Measurements from ENCODE around the gene PANX2.

PANX2 gene

GRCh38 chr22:50225200-50225969, 54.9 kb downstream of the PANX2 start:
- no peak for DNase-seq (ENCODE audit: low read depth, low spot score)
- TF ChIP-seq CTCF (IDR thresholded peaks at IDR 0.05; ENCODE audit: insufficient read depth, low read length, missing control alignments), result no peak
- CTCF ChIA-PET, result interaction anchor here (1.5 to 2.7 kb wide), 2 partner anchors 11 to 14 kb away, joined by 3 to 13 read pairs; no protein-coding TSS in a partner anchor
- POLR2A ChIA-PET, result no interaction called here
- H3K4me3 ChIP-seq (ENCODE audit: low read depth, low read length), result no peak overlapping the region

- ChIA-PET CTCF (interaction anchor here (2.7 kb wide), 1 partner anchor 10 kb away, joined by 13 read pairs; no protein-coding TSS in a partner anchor), POLR2A (no interaction called here)
- no peak overlapping the region for H3K4me3 ChIP-seq (ENCODE audit: low read depth, low read length)
- TF ChIP-seq CTCF (IDR thresholded peaks at IDR 0.05; ENCODE audit: insufficient read depth, low read length, missing control alignments), result no peak
- DNase-seq (ENCODE audit: low read depth, low spot score), result no peak
Observed at GRCh38 chr22:50226063-50226874, 55.7 kb downstream of the PANX2 start.

GRCh38 chr22:50226875-50227165, 56.3 kb downstream of the PANX2 start:
- ChIA-PET CTCF (interaction anchor here (1.0 to 2.7 kb wide), 3 partner anchors 10 to 16 kb away, joined by 4 to 13 read pairs (median 6); no protein-coding TSS in a partner anchor), POLR2A (no interaction called here)
- DNase-seq (ENCODE audit: low read depth, low spot score), result no peak
- TF ChIP-seq CTCF (IDR thresholded peaks at IDR 0.05; ENCODE audit: insufficient read depth, low read length, missing control alignments), result no peak
- no peak overlapping the region for H3K4me3 ChIP-seq (ENCODE audit: low read depth, low read length)

DNA sequence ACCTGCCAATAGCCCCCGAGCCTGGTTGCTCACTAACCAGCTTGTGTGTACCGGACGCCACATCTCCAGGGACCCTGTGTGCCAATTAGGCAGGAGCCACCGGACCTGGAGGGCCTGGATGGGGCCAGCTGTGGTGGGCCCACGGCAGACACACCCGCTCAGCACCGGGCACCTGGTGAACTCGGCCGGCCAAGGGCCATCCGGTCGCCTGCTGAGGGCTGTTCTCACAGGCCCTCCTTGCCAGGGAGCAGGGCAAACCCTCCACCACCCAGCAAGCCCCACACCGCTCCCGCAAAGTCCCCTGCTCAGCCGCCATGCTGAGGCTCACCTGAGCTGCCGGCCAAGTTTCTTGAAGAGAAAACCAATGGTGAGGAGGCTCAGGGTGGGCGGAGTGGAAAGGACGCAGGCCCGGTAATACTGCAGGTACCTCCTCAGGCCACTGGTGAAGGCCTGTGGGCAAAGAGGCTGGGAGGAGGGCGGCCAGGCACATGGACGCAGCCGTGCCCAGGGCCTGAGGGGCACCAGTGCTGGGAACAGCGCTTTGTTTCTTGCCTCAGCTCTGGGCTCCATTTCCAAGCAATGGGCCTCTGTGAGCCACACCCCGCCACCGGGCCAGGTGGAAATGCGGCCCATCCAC, 57.2 kb downstream of the PANX2 start:
- POLR2A ChIA-PET, result interaction anchor here (0.8 kb wide), 2 partner anchors 12 to 13 kb away, joined by 3 read pairs; no protein-coding TSS in a partner anchor
- no peak for DNase-seq (ENCODE audit: low read depth, low spot score)
- TF ChIP-seq CTCF (IDR thresholded peaks at IDR 0.05; ENCODE audit: insufficient read depth, low read length, missing control alignments), result no peak
- CTCF ChIA-PET, result interaction anchor here (1.0 to 1.7 kb wide), 2 partner anchors 13 to 15 kb away, joined by 4 to 6 read pairs; no protein-coding TSS in a partner anchor
- no peak overlapping the region for H3K4me3 ChIP-seq (ENCODE audit: low read depth, low read length)

DNA sequence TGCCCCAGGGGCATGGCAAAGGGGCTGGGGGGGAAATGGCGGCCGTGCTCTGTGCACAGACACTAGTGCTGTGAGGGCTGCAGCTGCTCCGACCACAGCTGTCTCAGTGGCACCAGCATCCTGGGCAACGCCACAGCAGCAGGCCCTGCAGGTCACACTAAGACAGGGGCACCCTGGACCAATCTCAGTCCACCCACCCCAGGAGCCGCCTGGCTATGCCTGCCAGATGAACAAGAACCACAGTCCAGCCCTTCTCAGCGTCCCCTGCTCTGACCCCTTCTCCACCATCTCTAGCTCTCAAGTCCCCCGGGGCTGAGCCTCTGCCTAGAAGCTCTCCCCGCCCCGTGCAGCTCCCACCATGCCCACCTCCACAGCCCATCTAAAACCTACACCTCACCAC, 57.8 kb downstream of the PANX2 start:
- DNase-seq (ENCODE audit: low read depth, low spot score), result no peak
- no peak for TF ChIP-seq CTCF (IDR thresholded peaks at IDR 0.05; ENCODE audit: insufficient read depth, low read length, missing control alignments)
- ChIA-PET CTCF (interaction anchor here (0.7 to 1.7 kb wide), 2 partner anchors 9 to 12 kb away, joined by 3 to 6 read pairs; no protein-coding TSS in a partner anchor), POLR2A (interaction anchor here (0.8 kb wide), 2 partner anchors 11 to 14 kb away, joined by 3 read pairs; no protein-coding TSS in a partner anchor)
- no peak overlapping the region for H3K4me3 ChIP-seq (ENCODE audit: low read depth, low read length)

Data from AG04449 (cell line).